Adrenal gland (tissue), 12 donors: Measurements from ENCODE around the gene PGD. TPM values are rescaled to one million over a fixed set of nuclear protein-coding genes. Genes with fewer than 3 reads are reported as not detected.
A peak's percentile ranks its signal among the peaks of the same experiment; 100 is the strongest.

Experiments
- DNase-seq, 7 donors: peaks; one replicate each; pipeline ENCODE4 v3.0.0-alpha.2; 2019 to 2020
- H3K27ac ChIP-seq, 5 donors: fragments of 200-600 bp; sonication (generic) in 4 of 5; 1 replicate in 3 of 5; 2 replicates in 2 of 5; pipeline versions ENCODE4 v1.5.1 to v1.8.0; 2016 to 2020; ENCODE audit warnings: mild to moderate bottlenecking in 1 of 5
- H3K27me3 ChIP-seq: fragments of 200-600 bp; 2 replicates; pipeline ENCODE4 v1.8.0; 2021
- H3K36me3 ChIP-seq, 2 donors: fragments of 200-600 bp; replicated peaks in 1 of 2; 1 replicate in 1 of 2; 2 replicates in 1 of 2; pipeline versions ENCODE4 v1.5.1 to v1.8.0; 2018 to 2022
- H3K4me1 ChIP-seq, 2 donors: fragments of 200-600 bp; replicated peaks in 1 of 2; 1 replicate in 1 of 2; 2 replicates in 1 of 2; pipeline versions ENCODE4 v1.5.1 to v1.8.0; 2018 to 2021
- H3K4me3 ChIP-seq, 4 donors: fragments of 200-600 bp; sonication (generic) in 3 of 4; one replicate each; pipeline ENCODE4 v1.5.1; 2016 to 2018
- H3K9me3 ChIP-seq, 3 donors: fragments of 200-600 bp; sonication (generic) in 1 of 3; replicated peaks in 1 of 3; 1 replicate in 2 of 3; 2 replicates in 1 of 3; pipeline versions ENCODE4 v1.5.1 to v1.8.0; 2016 to 2021
- CTCF ChIP-seq, 6 experiments: fragments of 450-650 bp in 4 of 6; fragments of 200-600 bp in 2 of 6; sonication (generic) in 1 of 6; IDR thresholded peaks; 1 replicate in 5 of 6; 2 replicates in 1 of 6; pipeline versions ENCODE4 v1.5.1 to v1.8.0; 2016 to 2021; ENCODE audit warnings: antibody characterized with exemption in 6 of 6, mild to moderate bottlenecking in 2 of 6, moderate library complexity in 1 of 6
- POLR2A ChIP-seq, 2 donors: fragments of 450-650 bp; IDR thresholded peaks; one replicate each; pipeline ENCODE4 v1.6.1; 2017; ENCODE audit warnings: antibody characterized with exemption in 2 of 2, mild to moderate bottlenecking in 2 of 2, moderate library complexity in 1 of 2
- WGBS, 4 donors: extraction: QIAGEN DNeasy Blood & Tissue Kit in 2 of 4; methylation state at CpG; one replicate each; pipeline versions ENCODE4 v1.1.5 to v1.1.7; 2013 to 2017; 5-methylcytosine and 5-hydroxymethylcytosine counted together
- intact Hi-C, 2 donors: fragments of 100-400 bp; cut with DNase I; formaldehyde crosslinking; loops; one replicate each; pipeline versions ENCODE4 v1.14.1 to v1.15.0; 2022 to 2023
- polyA plus RNA-seq, 3 donors: library from polyadenylated mRNA; stranded (reverse); fragments of 200-250 nt in 2 of 3; fragments of 350-450 nt in 1 of 3; fragmentation: Illumina TruSeq in 1 of 3; extraction: RNeasy Lipid Tissue Mini Kit (QIAGEN cat#74804) in 1 of 3; gene quantifications; one replicate each; pipeline ENCODE4 v1.2.3, GENCODE V29; 2013 to 2014
- total RNA-seq, 9 donors: library from RNA; depleted of rRNA in 4 of 9; stranded (reverse); fragments of >200 nt in 4 of 9; fragments of 120-200 nt in 1 of 9; fragmentation: NEBNext Ultra II Directional in 1 of 9; extraction: Animal tissue kit (Norgen Biotek cat#: 25700) in 1 of 9; gene quantifications; one replicate each; pipeline versions ENCODE4 v1.1.0 to v1.2.4, GENCODE V29; 2013 to 2023
- donor health status: healthy with polysubstance abuse.
- donor health status: Bipolar disorder and iron deficiency.
- donor health status: DM: yes; HTN: yes; CAD: no.
- donor health status: DM: no; HTN: no; CAD: no.
- donor health status: DM: no; HTN: no; CAD: no.
- donor health status: DM: yes; HTN: yes; CAD: no.

The PGD gene
- total and polyA plus RNA-seq, 12 donors = 32.2 to 170 (median 84.6) TPM

- peaks cover 0 to 21% of the 10 kb centered on the region in 2 donors for H3K36me3 ChIP-seq
- intact Hi-C loops = no loop called here
- no peaks in the 10 kb centered on the region for H3K9me3 ChIP-seq
- TF ChIP-seq POLR2A (IDR thresholded peaks at IDR 0.05) (no peak), CTCF (IDR thresholded peaks at IDR 0.05) (no peak)
- H3K4me3 ChIP-seq = no peak overlapping the region
- peak in 2 of 7 donors; percentile 15 to 27 for DNase-seq
- 43 to 74% (median 49%) methylated on average over 9 of the region's 9 CpGs for WGBS, 4 donors
- no peaks in the 10 kb centered on the region for H3K4me1 ChIP-seq
- peak overlapping the region in 1 of 5 donors; percentile 6 for H3K27ac ChIP-seq
- H3K27me3 ChIP-seq = no peaks in the 10 kb centered on the region
Measured at GRCh38 chr1:10457875-10458274, 59.0 kb downstream of the PGD start.

GRCh38 chr1:10459184-10459583 lies 60.3 kb downstream of the PGD start:
- Histone ChIP-seq H3K36me3 (peaks cover 0 to 28% of the 10 kb centered on the region in 2 donors), H3K9me3 (no peaks in the 10 kb centered on the region), H3K4me1 (no peaks in the 10 kb centered on the region), H3K27me3 (no peaks in the 10 kb centered on the region), H3K4me3 (no peak overlapping the region), H3K27ac (no peak overlapping the region)
- no peak for TF ChIP-seq POLR2A (IDR thresholded peaks at IDR 0.05)
- TF ChIP-seq CTCF (IDR thresholded peaks at IDR 0.05) = no peak
- DNase-seq = peak in 2 of 7 donors; percentile 26 to 34
- WGBS, 4 donors = 48 to 56% (median 54%) methylated on average over 3 of the region's 3 CpGs
- intact Hi-C loops = no loop called here

GRCh38 chr1:10467078-10467477 lies 68.2 kb downstream of the PGD start:
- intact Hi-C loops = no loop called here
- no peak overlapping the region for H3K27ac ChIP-seq
- H3K9me3 ChIP-seq = no peaks in the 10 kb centered on the region
- no peak for TF ChIP-seq POLR2A (IDR thresholded peaks at IDR 0.05)
- no peak for TF ChIP-seq CTCF (IDR thresholded peaks at IDR 0.05)
- H3K27me3 ChIP-seq = no peaks in the 10 kb centered on the region
- peaks cover 0 to 63% of the 10 kb centered on the region in 2 donors for H3K36me3 ChIP-seq
- no peak overlapping the region for H3K4me3 ChIP-seq
- no peak for DNase-seq
- WGBS, 4 donors = 89 to 98% (median 96%) methylated on average over 2 of the region's 2 CpGs
- peaks cover 0 to 11% of the 10 kb centered on the region in 2 donors for H3K4me1 ChIP-seq

GRCh38 chr1:10470043-10470442 lies 71.2 kb downstream of the PGD start:
- Histone ChIP-seq H3K27me3 (no peaks in the 10 kb centered on the region), H3K36me3 (peaks cover 0 to 40% of the 10 kb centered on the region in 2 donors), H3K4me1 (peaks cover 0 to 21% of the 10 kb centered on the region in 2 donors), H3K9me3 (no peaks in the 10 kb centered on the region), H3K4me3 (no peak overlapping the region), H3K27ac (no peak overlapping the region)
- no peak for TF ChIP-seq POLR2A (IDR thresholded peaks at IDR 0.05)
- TF ChIP-seq CTCF (IDR thresholded peaks at IDR 0.05) = no peak
- WGBS, 4 donors = 92 to 99% (median 95%) methylated on average over 4 of the region's 4 CpGs
- intact Hi-C loops = no loop called here
- DNase-seq = no peak

Other genes starting within 250 kb of the PGD start
- gene KIF1B, start 188.5 kb upstream of the PGD start, total RNA-seq = 10 to 100 TPM; 34.1 to 67.2 (median 51.4) TPM
- gene KIF1B, start 188.5 kb upstream of the PGD start, polyA plus RNA-seq = 10 to 100 TPM; 12.9 to 35.8 (median 16.1) TPM
- gene CENPS, start 31.4 kb downstream of the PGD start, total RNA-seq = 10 to 100 TPM in 8 of 9 donors, 1 to 10 TPM in 1; 10.0 to 32.9 (median 16.3) TPM
- gene CENPS, start 31.4 kb downstream of the PGD start, polyA plus RNA-seq = 10 to 100 TPM; 19.6 to 25.4 (median 24.5) TPM
- under 1 TPM in 4 of 9 donors, not detected in 5; 0.44 to 0.53 (median 0.48) TPM for gene CORT, start 51.0 kb downstream of the PGD start, total RNA-seq
- gene CORT, start 51.0 kb downstream of the PGD start, polyA plus RNA-seq = 1 to 10 TPM in 1 of 3 donors, under 1 TPM in 1, not detected in 1; 0.67 to 1.4 TPM
- gene DFFA, start 73.5 kb downstream of the PGD start, total RNA-seq = 10 to 100 TPM; 22.5 to 42.1 (median 36.1) TPM
- gene DFFA, start 73.5 kb downstream of the PGD start, polyA plus RNA-seq = 10 to 100 TPM; 13.0 to 35.2 (median 13.0) TPM
- 10 to 100 TPM in 7 of 9 donors, 1 to 10 TPM in 2; 9.7 to 23.9 (median 16.8) TPM for gene PEX14, start 75.9 kb downstream of the PGD start, total RNA-seq
- 10 to 100 TPM; 15.7 to 19.5 (median 19.5) TPM for gene PEX14, start 75.9 kb downstream of the PGD start, polyA plus RNA-seq